Fibroblast of lung (primary cell): ENCODE results near the gene COL18A1. TPM values are rescaled to one million over a fixed set of nuclear protein-coding genes. Genes with fewer than 3 reads are reported as not detected.

ENCODE experiments used
- DNase-seq, 2 donors: peaks; one replicate each; pipeline versions ENCODE4 v3.0.0 to v3.0.0-alpha.2; 2010; ENCODE audit warnings: low read depth in 2 of 2
- H2AFZ ChIP-seq: 2 replicates; pipeline ENCODE4 v1.5.1; 2012; ENCODE audit warnings: low read length, control low read depth, inconsistent platforms
- H3K27ac ChIP-seq: 2 replicates; pipeline ENCODE4 v1.5.1; 2011; ENCODE audit warnings: low read length, control low read depth; ENCODE audit not compliant: insufficient read depth
- H3K27me3 ChIP-seq: 2 replicates; pipeline ENCODE4 v1.5.1; 2011; ENCODE audit warnings: mild to moderate bottlenecking, low read length; ENCODE audit not compliant: control insufficient read depth, insufficient read depth
- H3K36me3 ChIP-seq: 2 replicates; pipeline ENCODE4 v1.5.1; 2011; ENCODE audit warnings: low read length; ENCODE audit not compliant: control insufficient read depth, insufficient read depth
- H3K4me1 ChIP-seq: 2 replicates; pipeline ENCODE4 v1.5.1; 2011; ENCODE audit warnings: low read length; ENCODE audit not compliant: control insufficient read depth, insufficient read depth; ENCODE audit errors: extremely low read depth
- H3K4me2 ChIP-seq: 2 replicates; pipeline ENCODE4 v1.5.1; 2011; ENCODE audit warnings: low read length, control low read depth; ENCODE audit not compliant: insufficient read depth; ENCODE audit errors: extremely low read depth
- H3K4me3 ChIP-seq, 4 experiments: fragments of 200-600 bp in 1 of 4; sonication (generic) in 1 of 4; replicated peaks in 1 of 4; 2 replicates each; pipeline ENCODE4 v1.5.1; 2011 to 2016; ENCODE audit warnings: low read length in 4 of 4, low read depth in 3 of 4, mild to moderate bottlenecking in 3 of 4, control low read depth in 2 of 4, inconsistent platforms in 1 of 4, mixed read lengths in 1 of 4; ENCODE audit not compliant: insufficient read depth in 1 of 4; ENCODE audit errors: control extremely low read depth in 1 of 4
- H3K79me2 ChIP-seq: 2 replicates; pipeline ENCODE4 v1.5.1; 2012; ENCODE audit warnings: mild to moderate bottlenecking, low read length, inconsistent platforms; ENCODE audit not compliant: control insufficient read depth, insufficient read depth
- H3K9ac ChIP-seq: 2 replicates; pipeline ENCODE4 v1.5.1; 2011; ENCODE audit warnings: mild to moderate bottlenecking, low read length, control low read depth; ENCODE audit not compliant: insufficient read depth
- H3K9me3 ChIP-seq: 2 replicates; pipeline ENCODE4 v1.5.1; 2012; ENCODE audit warnings: low read depth, low read length; ENCODE audit not compliant: control insufficient read depth, insufficient read depth
- H4K20me1 ChIP-seq: 2 replicates; pipeline ENCODE4 v1.5.1; 2011; ENCODE audit warnings: low read length; ENCODE audit not compliant: control insufficient read depth, insufficient read depth; ENCODE audit errors: extremely low read depth
- CTCF ChIP-seq, 2 donors: IDR thresholded peaks in 1 of 2; conservative IDR thresholded peaks in 1 of 2; 1 replicate in 1 of 2; 2 replicates in 1 of 2; pipeline ENCODE4 v1.5.1; 2011 to 2012; ENCODE audit warnings: low read length in 2 of 2, control low read depth in 1 of 2, inconsistent platforms in 1 of 2, low read depth in 1 of 2, mild to moderate bottlenecking in 1 of 2
- EZH2 ChIP-seq: IDR thresholded peaks from 2 replicates; pipeline ENCODE4 v1.5.1; 2012; ENCODE audit warnings: low read length, control low read depth, mild to moderate bottlenecking; ENCODE audit errors: missing control alignments
- polyA plus RNA-seq, 2 donors: library from polyadenylated mRNA; depleted of rRNA in 1 of 2; stranded (reverse) in 1 of 2; unstranded in 1 of 2; fragments of >200 nt; gene quantifications; 2 replicates each; pipeline ENCODE4 v1.2.1, GENCODE V29; 2011 to 2012; ENCODE audit warnings: missing spikeins in 1 of 2
- total RNA-seq: library from RNA; depleted of rRNA; stranded (reverse); fragments of >200 nt; gene quantifications from 2 replicates; pipeline ENCODE4 v1.2.1, GENCODE V29; 2014

Gene COL18A1
- total and polyA plus RNA-seq, 2 donors (not counting 1 experiment from before 2014, with no cell fraction given), result 24.3 to 38.8 TPM

DNA sequence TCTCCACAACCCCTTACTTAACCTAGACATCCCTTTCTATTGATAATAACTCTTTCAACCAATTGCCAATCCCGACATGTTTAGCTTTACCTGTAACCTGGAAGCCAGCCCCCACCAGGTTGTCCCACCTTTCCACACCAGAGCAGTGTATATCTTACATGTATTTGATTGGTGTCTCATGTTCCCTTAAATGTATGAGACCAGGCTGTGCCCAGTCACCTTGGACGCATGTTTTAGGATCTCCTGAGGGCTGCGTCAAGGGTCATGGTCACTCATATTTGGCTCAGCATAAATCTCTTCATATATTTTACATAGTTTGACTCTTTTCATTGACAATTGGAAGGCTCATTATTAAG is 142.6 kb downstream of the COL18A1 start:
- no peak overlapping the region for H2AFZ ChIP-seq
- no peak overlapping the region for H3K27ac ChIP-seq
- H3K79me2 ChIP-seq, result no peaks in the 10 kb centered on the region
- H3K9me3 ChIP-seq, result no peaks in the 10 kb centered on the region
- no peak for DNase-seq
- H3K27me3 ChIP-seq, result peaks cover 3% of the 10 kb centered on the region
- H3K9ac ChIP-seq, result no peak overlapping the region
- no peak for TF ChIP-seq EZH2
- no peak for TF ChIP-seq CTCF (conservative IDR thresholded peaks at IDR 0.05 in 1 of 2, IDR thresholded peaks at IDR 0.05 in 1 of 2; ENCODE audit: low read depth in 1 of 2, low read length in 2 of 2)
- H3K4me2 ChIP-seq, result no peak overlapping the region
- no peaks in the 10 kb centered on the region for H4K20me1 ChIP-seq
- H3K4me1 ChIP-seq, result no peaks in the 10 kb centered on the region
- H3K4me3 ChIP-seq, result no peak overlapping the region
- no peaks in the 10 kb centered on the region for H3K36me3 ChIP-seq

GRCh38 chr21:45548711-45549491 is 143.9 kb downstream of the COL18A1 start:
- peaks cover 3% of the 10 kb centered on the region for H3K27me3 ChIP-seq
- no peak overlapping the region for H3K4me2 ChIP-seq
- no peak for DNase-seq
- no peak overlapping the region for H2AFZ ChIP-seq
- H3K36me3 ChIP-seq, result no peaks in the 10 kb centered on the region
- H3K4me3 ChIP-seq, result no peak overlapping the region
- TF ChIP-seq EZH2, result no peak
- no peak for TF ChIP-seq CTCF (conservative IDR thresholded peaks at IDR 0.05 in 1 of 2, IDR thresholded peaks at IDR 0.05 in 1 of 2; ENCODE audit: low read depth in 1 of 2, low read length in 2 of 2)
- no peak overlapping the region for H3K9ac ChIP-seq
- no peak overlapping the region for H3K27ac ChIP-seq
- H3K4me1 ChIP-seq, result no peaks in the 10 kb centered on the region
- no peaks in the 10 kb centered on the region for H3K9me3 ChIP-seq
- no peaks in the 10 kb centered on the region for H4K20me1 ChIP-seq
- H3K79me2 ChIP-seq, result no peaks in the 10 kb centered on the region

- H3K4me3 ChIP-seq, result no peak overlapping the region
- no peaks in the 10 kb centered on the region for H3K36me3 ChIP-seq
- no peak for TF ChIP-seq CTCF (conservative IDR thresholded peaks at IDR 0.05 in 1 of 2, IDR thresholded peaks at IDR 0.05 in 1 of 2; ENCODE audit: low read depth in 1 of 2, low read length in 2 of 2)
- no peak for TF ChIP-seq EZH2
- no peaks in the 10 kb centered on the region for H3K79me2 ChIP-seq
- no peak overlapping the region for H3K4me2 ChIP-seq
- H3K9ac ChIP-seq, result no peak overlapping the region
- no peak overlapping the region for H2AFZ ChIP-seq
- H3K9me3 ChIP-seq, result no peaks in the 10 kb centered on the region
- H3K4me1 ChIP-seq, result no peaks in the 10 kb centered on the region
- DNase-seq, result no peak
- peaks cover 3% of the 10 kb centered on the region for H3K27me3 ChIP-seq
- no peak overlapping the region for H3K27ac ChIP-seq
- no peaks in the 10 kb centered on the region for H4K20me1 ChIP-seq
These were observed 144.9 kb downstream of the COL18A1 start for GRCh38 chr21:45549626-45550463.
